ENCODE data around the gene ATG4D. TPM values are rescaled to one million over a fixed set of nuclear protein-coding genes. Genes with fewer than 3 reads are reported as not detected.
A peak's percentile ranks its signal among the peaks of the same experiment; 100 is the strongest.

The ATG4D gene
- total and polyA plus RNA-seq, 10 of the 15 experiments (the other 5 are each of a cell fraction or from before 2014, with no cell fraction given) = 0.39 to 28.7 (median 13.4) TPM

- no peak for TF ChIP-seq REST (IDR thresholded peaks at IDR 0.05; ENCODE audit: low read depth, low read length)
- TF ChIP-seq CBX3 (IDR thresholded peaks at IDR 0.05; ENCODE audit: borderline replicate concordance, low read depth) = no peak
- peak; percentile 78 for TF ChIP-seq SMARCA5 (IDR thresholded peaks at IDR 0.05)
- peak; percentile 68 for TF ChIP-seq TARDBP (IDR thresholded peaks at IDR 0.05; ENCODE audit: borderline replicate concordance)
- peak; percentile 96 for TF ChIP-seq YY1 (IDR thresholded peaks at IDR 0.05; ENCODE audit: low read depth, low read length)
- TF ChIP-seq PML (IDR thresholded peaks at IDR 0.05; ENCODE audit: low read length) = peak; percentile 76; the same call in 1 of the 2 replicates
- TF ChIP-seq MYC (IDR thresholded peaks at IDR 0.05; ENCODE audit: insufficient read depth, insufficient read length, insufficient replicate concordance, low read length, severe bottlenecking) = peak; percentile 76
- TF ChIP-seq NR2C2 (IDR thresholded peaks at IDR 0.05; ENCODE audit: borderline replicate concordance, control insufficient read depth, insufficient read length, low read depth) = no peak
- no peak for TF ChIP-seq TCF7 (IDR thresholded peaks at IDR 0.05; ENCODE audit: borderline replicate concordance)
- no peak for TF ChIP-seq ATF3 (IDR thresholded peaks at IDR 0.05; ENCODE audit: borderline replicate concordance, extremely low read depth, low read depth, low read length)
- peak; percentile 80; the same call in 1 of the 2 replicates for TF ChIP-seq NKRF (conservative IDR thresholded peaks at IDR 0.05)
- peak; percentile 69 to 99 for TF ChIP-seq EGR1 (IDR thresholded peaks at IDR 0.05; ENCODE audit: borderline replicate concordance in 1 of 2, low read depth in 2 of 2, low read length in 2 of 2)
- TF ChIP-seq CEBPB (IDR thresholded peaks at IDR 0.05; ENCODE audit: borderline replicate concordance in 1 of 2, low read depth in 2 of 2, low read length in 2 of 2) = no peak
- TF ChIP-seq ZNF592 (IDR thresholded peaks at IDR 0.05) = peak; percentile 67
- TF ChIP-seq RUNX3 (IDR thresholded peaks at IDR 0.05; ENCODE audit: low read length) = peak; percentile 71
- TF ChIP-seq NR2F1 (conservative IDR thresholded peaks at IDR 0.05) = peak; percentile 95
- no peak for TF ChIP-seq SMAD1 (IDR thresholded peaks at IDR 0.05; ENCODE audit: low read depth, partially characterized antibody)
- no peak; the same call in 1 of the 2 replicates for TF ChIP-seq RFX5 (IDR thresholded peaks at IDR 0.05; ENCODE audit: low read depth, low read length)
- TF ChIP-seq YBX1 (IDR thresholded peaks at IDR 0.05) = no peak
- TF ChIP-seq TAF1 (IDR thresholded peaks at IDR 0.05; ENCODE audit: borderline replicate concordance, low read depth, low read length) = peak; percentile 94; the same call in 1 of the 2 replicates
Measured at GRCh38 chr19:10502524-10503001, 41.1 kb upstream of the ATG4D start (continued).

All from GM12878 (cell line).